HEK293 (cell line): Measurements from ENCODE around the gene FAM181A.

Experiments used
- CTCF ChIA-PET: fragments of 350-600 bp; formaldehyde crosslinking; extraction: SDS; loops from one replicate; lab custom pipeline; 2021; ENCODE audit warnings: antibody characterized with exemption; lab: Yijun Ruan, JAX
- POLR2A ChIA-PET: fragments of 300-600 bp; formaldehyde crosslinking; extraction: SDS; loops from one replicate; lab custom pipeline; 2020; ENCODE audit warnings: antibody characterized with exemption, inconsistent platforms; lab: Yijun Ruan, JAX
- H3K27ac ChIP-seq: fragments of 200-500 bp; sonication (Bioruptor generic); 2 replicates; pipeline ENCODE4 v1.5.1; 2014; ENCODE audit warnings: low read depth, low read length, control low read depth, inconsistent platforms; ENCODE audit errors: extremely low read depth
- H3K36me3 ChIP-seq, 2 experiments: fragments of 200-500 bp in 1 of 2; sonication (Bioruptor generic) in 1 of 2; 1 replicate in 1 of 2; 2 replicates in 1 of 2; pipeline ENCODE4 v1.5.1; 2014 to 2017; ENCODE audit warnings: inconsistent platforms in 2 of 2, low read length in 2 of 2; ENCODE audit not compliant: control insufficient read depth in 2 of 2, insufficient read depth in 1 of 2
- H3K4me1 ChIP-seq: fragments of 200-500 bp; sonication (Bioruptor generic); 2 replicates; pipeline ENCODE4 v1.5.1; 2014; ENCODE audit warnings: mild to moderate bottlenecking, low read length, inconsistent platforms; ENCODE audit not compliant: control insufficient read depth, insufficient read depth
- H3K4me3 ChIP-seq: 2 replicates; pipeline ENCODE4 v1.5.1; 2011; ENCODE audit warnings: low read depth, mild to moderate bottlenecking, control low read depth, low read length, moderate library complexity
- H3K9me3 ChIP-seq: fragments of 200-500 bp; sonication (Bioruptor generic); 2 replicates; pipeline ENCODE4 v1.5.1; 2014; ENCODE audit warnings: low read depth, low read length, inconsistent platforms; ENCODE audit not compliant: control insufficient read depth, insufficient read depth
- BCL11B ChIP-seq: fragments of 450-650 bp; formaldehyde crosslinking; IDR thresholded peaks from 2 replicates; pipeline ENCODE4 v1.5.1; 2016; ENCODE audit warnings: low read depth, missing biosample characterization, missing genetic modification characterization
- GLIS1 ChIP-seq: fragments of 450-650 bp; formaldehyde crosslinking; IDR thresholded peaks from 2 replicates; pipeline ENCODE4 v1.5.1; 2016; ENCODE audit warnings: missing biosample characterization, missing genetic modification characterization
- KLF9 ChIP-seq: fragments of 450-650 bp; formaldehyde crosslinking; IDR thresholded peaks from 2 replicates; pipeline ENCODE4 v1.5.1; 2016; ENCODE audit warnings: missing biosample characterization, missing genetic modification characterization, low read depth
- REST ChIP-seq: fragments of 450-650 bp; formaldehyde crosslinking; IDR thresholded peaks from 2 replicates; pipeline ENCODE4 v1.5.1; 2016; ENCODE audit warnings: missing biosample characterization, missing genetic modification characterization
- TSHZ1 ChIP-seq: fragments of 450-650 bp; formaldehyde crosslinking; IDR thresholded peaks from 2 replicates; pipeline ENCODE4 v1.5.1; 2016; ENCODE audit warnings: missing biosample characterization, missing genetic modification characterization, borderline replicate concordance
- ZNF114 ChIP-seq: fragments of 450-650 bp; formaldehyde crosslinking; IDR thresholded peaks from 2 replicates; pipeline ENCODE4 v1.5.0; 2017; ENCODE audit warnings: missing biosample characterization, missing genetic modification characterization
- ZNF174 ChIP-seq: fragments of 450-650 bp; formaldehyde crosslinking; IDR thresholded peaks from 2 replicates; pipeline ENCODE4 v1.5.0; 2017; ENCODE audit warnings: missing biosample characterization, mild to moderate bottlenecking, missing genetic modification characterization
- ZNF18 ChIP-seq: fragments of 450-650 bp; formaldehyde crosslinking; IDR thresholded peaks from 2 replicates; pipeline ENCODE4 v1.5.1; 2016; ENCODE audit warnings: missing biosample characterization, missing genetic modification characterization
- ZNF513 ChIP-seq: fragments of 450-650 bp; IDR thresholded peaks from 2 replicates; pipeline ENCODE4 v1.5.1; 2018; ENCODE audit warnings: missing biosample characterization, missing genetic modification characterization
- ZNF555 ChIP-seq: fragments of 450-650 bp; formaldehyde crosslinking; conservative IDR thresholded peaks from 2 replicates; pipeline ENCODE4 v1.5.1; 2017; ENCODE audit warnings: missing biosample characterization, mild to moderate bottlenecking, missing genetic modification characterization, inconsistent platforms
- ZNF596 ChIP-seq: fragments of 450-650 bp; IDR thresholded peaks from 2 replicates; pipeline ENCODE4 v1.5.0; 2018; ENCODE audit warnings: missing biosample characterization, mild to moderate bottlenecking, missing genetic modification characterization, moderate library complexity
- ZNF626 ChIP-seq: fragments of 450-650 bp; sonication (Bioruptor Pico); formaldehyde crosslinking; IDR thresholded peaks from 2 replicates; pipeline ENCODE4 v1.5.1; 2018; ENCODE audit warnings: missing biosample characterization, missing genetic modification characterization, inconsistent platforms
- ZNF639 ChIP-seq: fragments of 450-650 bp; formaldehyde crosslinking; IDR thresholded peaks from 2 replicates; pipeline ENCODE4 v1.5.1; 2016; ENCODE audit warnings: missing biosample characterization, missing genetic modification characterization
- ZNF701 ChIP-seq: fragments of 450-650 bp; formaldehyde crosslinking; IDR thresholded peaks from 2 replicates; pipeline ENCODE4 v1.5.1; 2016; ENCODE audit warnings: missing biosample characterization, missing genetic modification characterization
- ZNF792 ChIP-seq: fragments of 450-650 bp; formaldehyde crosslinking; IDR thresholded peaks from 2 replicates; pipeline ENCODE4 v1.5.1; 2016; ENCODE audit warnings: missing biosample characterization, missing genetic modification characterization

Gene FAM181A

GRCh38 chr14:93941293-93941910 lies 14.3 kb downstream of the FAM181A start (continued):
- no peak for TF ChIP-seq ZNF792 (tag by site-specific recombination)
- TF ChIP-seq ZNF701 (tag by site-specific recombination): no peak
- no peak for TF ChIP-seq BCL11B
- TF ChIP-seq REST (tag by site-specific recombination): 0 out of 2 replicates have a peak, but pooled peaks have one; percentile 12
- peak; percentile 99 for TF ChIP-seq GLIS1 (tag by site-specific recombination)
- TF ChIP-seq ZNF513 (tag by site-specific recombination): no peak
- TF ChIP-seq ZNF626 (tag by site-specific recombination): no peak
- TF ChIP-seq, all 188 proteins: peak for 20

- H3K36me3 ChIP-seq: no peaks in the 10 kb centered on the region
- CTCF ChIA-PET: interaction anchor here (0.6 to 5.7 kb wide), 5 partner anchors 12 to 237 kb away, joined by 3 to 39 read pairs (median 10); no protein-coding TSS in a partner anchor
- no peak for TF ChIP-seq ZNF114 (tag by site-specific recombination)
- no peak for TF ChIP-seq ZNF18
- TF ChIP-seq TSHZ1 (tag by site-specific recombination): no peak
- TF ChIP-seq ZNF174 (tag by site-specific recombination): no peak
- no peak for TF ChIP-seq KLF9 (tag by site-specific recombination)
- no peak for TF ChIP-seq ZNF639 (tag by site-specific recombination)
- no peak for TF ChIP-seq ZNF596 (tag by site-specific recombination)
- TF ChIP-seq ZNF555 (tag by site-specific recombination): no peak
- no peaks in the 10 kb centered on the region for H3K9me3 ChIP-seq
- H3K4me3 ChIP-seq: no peak overlapping the region
- POLR2A ChIA-PET: no interaction called here
- H3K27ac ChIP-seq: no peak overlapping the region
- peaks cover 14% of the 10 kb centered on the region for H3K4me1 ChIP-seq
Observed at GRCh38 chr14:93943052-93943451, 15.9 kb downstream of the FAM181A start.
